Fibroblast of lung (primary cell): ENCODE measurements around the gene SMIM31. TPM values are rescaled to one million over a fixed set of nuclear protein-coding genes. Genes with fewer than 3 reads are reported as not detected.
A peak's percentile ranks its signal among the peaks of the same experiment; 100 is the strongest.

ENCODE experiments used
- DNase-seq, 2 donors: peaks; one replicate each; pipeline versions ENCODE4 v3.0.0 to v3.0.0-alpha.2; 2010; ENCODE audit warnings: low read depth in 2 of 2
- H2AFZ ChIP-seq: 2 replicates; pipeline ENCODE4 v1.5.1; 2012; ENCODE audit warnings: low read length, control low read depth, inconsistent platforms
- H3K27ac ChIP-seq: 2 replicates; pipeline ENCODE4 v1.5.1; 2011; ENCODE audit warnings: low read length, control low read depth; ENCODE audit not compliant: insufficient read depth
- H3K27me3 ChIP-seq: 2 replicates; pipeline ENCODE4 v1.5.1; 2011; ENCODE audit warnings: mild to moderate bottlenecking, low read length; ENCODE audit not compliant: control insufficient read depth, insufficient read depth
- H3K36me3 ChIP-seq: 2 replicates; pipeline ENCODE4 v1.5.1; 2011; ENCODE audit warnings: low read length; ENCODE audit not compliant: control insufficient read depth, insufficient read depth
- H3K4me1 ChIP-seq: 2 replicates; pipeline ENCODE4 v1.5.1; 2011; ENCODE audit warnings: low read length; ENCODE audit not compliant: control insufficient read depth, insufficient read depth; ENCODE audit errors: extremely low read depth
- H3K4me2 ChIP-seq: 2 replicates; pipeline ENCODE4 v1.5.1; 2011; ENCODE audit warnings: low read length, control low read depth; ENCODE audit not compliant: insufficient read depth; ENCODE audit errors: extremely low read depth
- H3K4me3 ChIP-seq, 4 experiments: fragments of 200-600 bp in 1 of 4; sonication (generic) in 1 of 4; replicated peaks in 1 of 4; 2 replicates each; pipeline ENCODE4 v1.5.1; 2011 to 2016; ENCODE audit warnings: low read length in 4 of 4, low read depth in 3 of 4, mild to moderate bottlenecking in 3 of 4, control low read depth in 2 of 4, inconsistent platforms in 1 of 4, mixed read lengths in 1 of 4; ENCODE audit not compliant: insufficient read depth in 1 of 4; ENCODE audit errors: control extremely low read depth in 1 of 4
- H3K79me2 ChIP-seq: 2 replicates; pipeline ENCODE4 v1.5.1; 2012; ENCODE audit warnings: mild to moderate bottlenecking, low read length, inconsistent platforms; ENCODE audit not compliant: control insufficient read depth, insufficient read depth
- H3K9ac ChIP-seq: 2 replicates; pipeline ENCODE4 v1.5.1; 2011; ENCODE audit warnings: mild to moderate bottlenecking, low read length, control low read depth; ENCODE audit not compliant: insufficient read depth
- H3K9me3 ChIP-seq: 2 replicates; pipeline ENCODE4 v1.5.1; 2012; ENCODE audit warnings: low read depth, low read length; ENCODE audit not compliant: control insufficient read depth, insufficient read depth
- H4K20me1 ChIP-seq: 2 replicates; pipeline ENCODE4 v1.5.1; 2011; ENCODE audit warnings: low read length; ENCODE audit not compliant: control insufficient read depth, insufficient read depth; ENCODE audit errors: extremely low read depth
- EZH2 ChIP-seq: IDR thresholded peaks from 2 replicates; pipeline ENCODE4 v1.5.1; 2012; ENCODE audit warnings: low read length, control low read depth, mild to moderate bottlenecking; ENCODE audit errors: missing control alignments
- polyA plus RNA-seq, 2 donors: library from polyadenylated mRNA; depleted of rRNA in 1 of 2; stranded (reverse) in 1 of 2; unstranded in 1 of 2; fragments of >200 nt; gene quantifications; 2 replicates each; pipeline ENCODE4 v1.2.1, GENCODE V29; 2011 to 2012; ENCODE audit warnings: missing spikeins in 1 of 2
- total RNA-seq: library from RNA; depleted of rRNA; stranded (reverse); fragments of >200 nt; gene quantifications from 2 replicates; pipeline ENCODE4 v1.2.1, GENCODE V29; 2014
- TF ChIP-seq, protein P1 (sequence below), 2 donors: IDR thresholded peaks in 1 of 2; conservative IDR thresholded peaks in 1 of 2; 1 replicate in 1 of 2; 2 replicates in 1 of 2; pipeline ENCODE4 v1.5.1; 2011 to 2012; ENCODE audit warnings: low read length in 2 of 2, control low read depth in 1 of 2, inconsistent platforms in 1 of 2, low read depth in 1 of 2, mild to moderate bottlenecking in 1 of 2

Gene SMIM31
- total and polyA plus RNA-seq, 2 donors (not counting 1 experiment from before 2014, with no cell fraction given) = not detected

DNA sequence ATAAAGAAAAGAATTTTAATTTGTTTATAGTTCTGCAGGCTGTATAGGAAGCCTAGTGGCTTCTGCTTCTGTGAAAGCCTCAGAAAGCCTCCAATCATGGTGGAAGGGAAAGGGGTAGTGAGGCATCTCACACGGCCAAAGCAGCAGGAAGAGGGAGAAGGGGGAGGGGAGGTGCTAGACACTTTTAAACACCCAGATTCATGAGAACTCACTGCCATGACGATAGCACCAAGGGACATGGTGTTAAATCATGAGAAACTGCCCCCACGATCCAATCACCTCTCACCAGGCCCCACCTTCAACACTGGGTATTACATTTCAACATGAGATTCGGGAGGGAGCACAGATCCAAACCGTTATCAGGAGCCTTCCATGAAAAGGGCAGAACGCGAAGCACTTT lies 18.1 kb downstream of the SMIM31 start:
- no peak overlapping the region for H3K4me2 ChIP-seq
- H4K20me1 ChIP-seq = no peaks in the 10 kb centered on the region
- H3K27me3 ChIP-seq = no peaks in the 10 kb centered on the region
- no peak overlapping the region for H3K9ac ChIP-seq
- no peaks in the 10 kb centered on the region for H3K79me2 ChIP-seq
- H3K9me3 ChIP-seq = no peaks in the 10 kb centered on the region
- no peak for TF ChIP-seq EZH2
- TF ChIP-seq, protein P1, sequence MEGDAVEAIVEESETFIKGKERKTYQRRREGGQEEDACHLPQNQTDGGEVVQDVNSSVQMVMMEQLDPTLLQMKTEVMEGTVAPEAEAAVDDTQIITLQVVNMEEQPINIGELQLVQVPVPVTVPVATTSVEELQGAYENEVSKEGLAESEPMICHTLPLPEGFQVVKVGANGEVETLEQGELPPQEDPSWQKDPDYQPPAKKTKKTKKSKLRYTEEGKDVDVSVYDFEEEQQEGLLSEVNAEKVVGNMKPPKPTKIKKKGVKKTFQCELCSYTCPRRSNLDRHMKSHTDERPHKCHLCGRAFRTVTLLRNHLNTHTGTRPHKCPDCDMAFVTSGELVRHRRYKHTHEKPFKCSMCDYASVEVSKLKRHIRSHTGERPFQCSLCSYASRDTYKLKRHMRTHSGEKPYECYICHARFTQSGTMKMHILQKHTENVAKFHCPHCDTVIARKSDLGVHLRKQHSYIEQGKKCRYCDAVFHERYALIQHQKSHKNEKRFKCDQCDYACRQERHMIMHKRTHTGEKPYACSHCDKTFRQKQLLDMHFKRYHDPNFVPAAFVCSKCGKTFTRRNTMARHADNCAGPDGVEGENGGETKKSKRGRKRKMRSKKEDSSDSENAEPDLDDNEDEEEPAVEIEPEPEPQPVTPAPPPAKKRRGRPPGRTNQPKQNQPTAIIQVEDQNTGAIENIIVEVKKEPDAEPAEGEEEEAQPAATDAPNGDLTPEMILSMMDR (conservative IDR thresholded peaks at IDR 0.05 in 1 of 2, IDR thresholded peaks at IDR 0.05 in 1 of 2; ENCODE audit: low read depth in 1 of 2, low read length in 2 of 2) = no peak
- H3K4me3 ChIP-seq = no peak overlapping the region
- no peak overlapping the region for H2AFZ ChIP-seq
- DNase-seq = no peak
- H3K4me1 ChIP-seq = no peaks in the 10 kb centered on the region
- no peak overlapping the region for H3K27ac ChIP-seq
- no peaks in the 10 kb centered on the region for H3K36me3 ChIP-seq

DNA sequence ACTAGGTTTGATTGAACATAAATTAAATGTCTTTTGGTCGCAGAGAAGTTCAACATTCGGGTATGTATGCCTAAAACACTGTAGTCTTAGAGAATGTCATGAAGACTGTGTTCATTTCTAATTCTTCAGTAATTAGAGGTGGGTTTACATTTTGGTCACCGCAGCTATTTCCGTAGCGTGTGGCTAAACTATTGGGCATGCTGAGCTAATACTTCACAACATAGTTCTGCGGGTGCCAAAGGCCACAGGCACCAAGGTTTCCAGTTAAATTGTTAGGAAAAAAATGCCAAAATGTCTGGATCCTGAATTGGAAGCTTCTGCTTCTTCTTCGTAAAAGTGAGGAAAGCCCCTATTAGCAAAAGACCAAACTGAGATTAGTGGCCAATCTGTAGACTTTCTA lies 25.1 kb downstream of the SMIM31 start:
- TF ChIP-seq EZH2 = no peak
- TF ChIP-seq, protein P1 (conservative IDR thresholded peaks at IDR 0.05 in 1 of 2, IDR thresholded peaks at IDR 0.05 in 1 of 2; ENCODE audit: low read depth in 1 of 2, low read length in 2 of 2) = no peak
- H3K9ac ChIP-seq = no peak overlapping the region
- no peaks in the 10 kb centered on the region for H3K27me3 ChIP-seq
- H3K4me1 ChIP-seq = no peaks in the 10 kb centered on the region
- no peak overlapping the region for H3K4me3 ChIP-seq
- H3K27ac ChIP-seq = no peak overlapping the region
- H2AFZ ChIP-seq = no peak overlapping the region
- DNase-seq = peak in 1 of 2 donors; percentile 53
- H3K79me2 ChIP-seq = no peaks in the 10 kb centered on the region
- no peak overlapping the region for H3K4me2 ChIP-seq
- H3K36me3 ChIP-seq = no peaks in the 10 kb centered on the region
- H3K9me3 ChIP-seq = no peaks in the 10 kb centered on the region
- H4K20me1 ChIP-seq = no peaks in the 10 kb centered on the region

DNA sequence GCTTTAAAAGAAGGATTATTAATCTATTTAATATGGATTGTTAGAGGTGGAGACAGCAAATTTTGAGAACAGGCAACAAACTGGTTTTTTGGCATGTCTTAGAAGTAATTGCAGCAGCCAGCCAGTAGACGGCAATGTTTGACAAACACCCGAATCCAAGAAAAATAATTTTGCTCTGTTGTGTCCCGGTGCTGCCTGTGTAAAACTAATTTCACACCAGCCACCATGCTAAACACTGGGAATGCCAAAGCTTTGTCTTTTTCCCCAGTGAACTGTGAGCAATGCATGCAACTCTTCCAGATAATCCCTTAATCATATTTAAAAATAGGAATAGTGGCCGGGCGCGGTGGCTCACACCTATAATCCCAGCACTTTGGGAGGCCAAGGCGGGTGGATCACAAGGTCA lies 25.9 kb downstream of the SMIM31 start:
- Histone ChIP-seq H3K27ac (no peak overlapping the region), H3K4me3 (no peak overlapping the region), H3K9me3 (no peaks in the 10 kb centered on the region), H3K27me3 (no peaks in the 10 kb centered on the region), H4K20me1 (no peaks in the 10 kb centered on the region), H3K4me2 (no peak overlapping the region), H3K4me1 (no peaks in the 10 kb centered on the region), H3K9ac (no peak overlapping the region), H3K79me2 (no peaks in the 10 kb centered on the region), H2AFZ (no peak overlapping the region), H3K36me3 (no peaks in the 10 kb centered on the region)
- peak; percentile 45 to 54 for DNase-seq
- TF ChIP-seq, protein P1 (conservative IDR thresholded peaks at IDR 0.05 in 1 of 2, IDR thresholded peaks at IDR 0.05 in 1 of 2; ENCODE audit: low read depth in 1 of 2, low read length in 2 of 2) = peak; percentile 82 to 98
- TF ChIP-seq EZH2 = no peak
